Body of pancreas (tissue), 4 donors: Measurements from ENCODE around the gene TCP11.

Experiments used
- POLR2A ChIP-seq, 3 donors: fragments of 450-650 bp; IDR thresholded peaks; one replicate each; pipeline ENCODE4 v1.6.1; 2016; ENCODE audit warnings: antibody characterized with exemption in 3 of 3, mild to moderate bottlenecking in 2 of 3
- TF ChIP-seq, protein P1 (sequence below), 7 experiments: fragments of 450-650 bp in 4 of 7; fragments of 200-600 bp in 3 of 7; sonication (generic) in 3 of 7; IDR thresholded peaks; one replicate each; pipeline ENCODE4 v1.5.1; 2016 to 2019; ENCODE audit warnings: antibody characterized with exemption in 7 of 7

DNA sequence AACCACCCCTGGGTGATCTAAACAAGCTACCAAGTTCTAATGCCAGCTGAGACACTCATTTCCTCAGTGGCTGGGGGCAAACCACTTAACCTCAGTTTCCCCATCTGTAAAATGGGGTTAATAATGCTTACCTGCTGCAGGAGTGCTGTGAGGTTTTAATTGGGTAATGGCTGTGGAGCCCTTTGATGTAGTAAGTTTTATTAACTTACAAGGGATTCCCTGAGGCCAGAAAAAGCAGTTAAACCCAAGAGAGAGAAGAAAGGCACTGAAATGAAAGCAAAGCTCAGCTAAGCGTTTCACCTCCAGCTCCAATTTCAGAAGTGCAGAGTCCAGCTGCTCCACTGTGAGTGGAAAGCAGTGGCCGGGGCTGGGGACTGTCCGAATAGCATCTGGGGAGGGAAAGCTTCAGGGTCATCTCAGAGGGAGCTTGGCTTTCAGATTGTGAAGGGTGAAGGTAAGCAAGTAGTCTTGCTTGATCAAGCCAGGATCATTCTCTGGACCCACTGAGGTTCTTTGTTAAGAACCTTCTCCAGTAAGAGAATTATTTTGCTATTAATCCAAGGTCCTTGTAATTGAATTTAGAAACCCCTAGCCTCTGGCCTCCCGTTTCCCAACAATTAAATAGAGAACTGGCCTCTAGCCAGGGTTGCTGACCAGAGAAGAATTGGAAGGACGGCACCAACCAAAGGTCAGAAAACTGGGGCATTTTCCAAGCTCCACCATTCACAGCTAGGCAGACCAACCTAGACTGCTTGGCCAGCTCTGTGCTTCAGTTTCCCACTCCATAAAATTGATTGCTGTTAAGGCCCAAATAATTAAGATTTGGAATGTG is 20.9 kb upstream of the TCP11 start:
- TF ChIP-seq, protein P1, sequence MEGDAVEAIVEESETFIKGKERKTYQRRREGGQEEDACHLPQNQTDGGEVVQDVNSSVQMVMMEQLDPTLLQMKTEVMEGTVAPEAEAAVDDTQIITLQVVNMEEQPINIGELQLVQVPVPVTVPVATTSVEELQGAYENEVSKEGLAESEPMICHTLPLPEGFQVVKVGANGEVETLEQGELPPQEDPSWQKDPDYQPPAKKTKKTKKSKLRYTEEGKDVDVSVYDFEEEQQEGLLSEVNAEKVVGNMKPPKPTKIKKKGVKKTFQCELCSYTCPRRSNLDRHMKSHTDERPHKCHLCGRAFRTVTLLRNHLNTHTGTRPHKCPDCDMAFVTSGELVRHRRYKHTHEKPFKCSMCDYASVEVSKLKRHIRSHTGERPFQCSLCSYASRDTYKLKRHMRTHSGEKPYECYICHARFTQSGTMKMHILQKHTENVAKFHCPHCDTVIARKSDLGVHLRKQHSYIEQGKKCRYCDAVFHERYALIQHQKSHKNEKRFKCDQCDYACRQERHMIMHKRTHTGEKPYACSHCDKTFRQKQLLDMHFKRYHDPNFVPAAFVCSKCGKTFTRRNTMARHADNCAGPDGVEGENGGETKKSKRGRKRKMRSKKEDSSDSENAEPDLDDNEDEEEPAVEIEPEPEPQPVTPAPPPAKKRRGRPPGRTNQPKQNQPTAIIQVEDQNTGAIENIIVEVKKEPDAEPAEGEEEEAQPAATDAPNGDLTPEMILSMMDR (IDR thresholded peaks at IDR 0.05) = no peak
- no peak for TF ChIP-seq POLR2A (IDR thresholded peaks at IDR 0.05)
